ENCODE results near the gene SYNRG.

- no peak for TF ChIP-seq MAX (IDR thresholded peaks at IDR 0.05; ENCODE audit: low read depth, low read length)
- TF ChIP-seq CTCF (IDR thresholded peaks at IDR 0.05; ENCODE audit: low read depth, low read length) = no peak
These were observed 70.1 kb downstream of the SYNRG start for GRCh38 chr17:37538981-37539659.

Data from NB4 (cell line).